ENCODE measurements around the gene MYCBP2. TPM values are rescaled to one million over a fixed set of nuclear protein-coding genes. Genes with fewer than 3 reads are reported as not detected.
A peak's percentile ranks its signal among the peaks of the same experiment; 100 is the strongest.

MYCBP2 gene
- total RNA-seq, 6 donors from 2014 or later: 83.3 to 288 (median 127) TPM

- peaks cover 0 to 9% (median 4%) of the 10 kb centered on the region in 4 donors for H3K4me1 ChIP-seq
- no peaks in the 10 kb centered on the region for H3K36me3 ChIP-seq
- no peaks in the 10 kb centered on the region for H3K27me3 ChIP-seq
- no peak for DNase-seq
- TF ChIP-seq POLR2A (IDR thresholded peaks at IDR 0.05): no peak
- no peak for TF ChIP-seq POLR2AphosphoS5 (IDR thresholded peaks at IDR 0.05)
- TF ChIP-seq CTCF (IDR thresholded peaks at IDR 0.05): no peak
- no peak for TF ChIP-seq EP300 (IDR thresholded peaks at IDR 0.05)
- H3K4me3 ChIP-seq: no peak overlapping the region
- H3K27ac ChIP-seq: no peak overlapping the region
- 93 to 94% methylated on average over 6 of the region's 6 CpGs for WGBS, 2 donors
- no peak for ATAC-seq (ENCODE audit: low FRiP score in 2 of 2)
- no peaks in the 10 kb centered on the region for H3K9me3 ChIP-seq
These were observed 295.1 kb downstream of the MYCBP2 start for GRCh38 chr13:77031656-77032243.

GRCh38 chr13:77029436-77029835 lies 297.5 kb downstream of the MYCBP2 start:
- no peak for DNase-seq
- H3K27me3 ChIP-seq: no peaks in the 10 kb centered on the region
- no peak overlapping the region for H3K27ac ChIP-seq
- no peak overlapping the region for H3K4me3 ChIP-seq
- no peaks in the 10 kb centered on the region for H3K36me3 ChIP-seq
- TF ChIP-seq CTCF (IDR thresholded peaks at IDR 0.05) (no peak), POLR2AphosphoS5 (IDR thresholded peaks at IDR 0.05) (no peak), EP300 (IDR thresholded peaks at IDR 0.05) (no peak), POLR2A (IDR thresholded peaks at IDR 0.05) (no peak)
- WGBS, 2 donors: 70 to 74% methylated on average over 1 of the region's 1 CpG
- no peak for ATAC-seq (ENCODE audit: low FRiP score in 2 of 2)
- H3K4me1 ChIP-seq: peaks cover 10 to 27% (median 14%) of the 10 kb centered on the region in 4 donors
- no peaks in the 10 kb centered on the region for H3K9me3 ChIP-seq

GRCh38 chr13:77028202-77028601 lies 298.7 kb downstream of the MYCBP2 start:
- DNase-seq (peak in 1 of 2 donors; percentile 53), ATAC-seq (ENCODE audit: low FRiP score in 2 of 2) (peak in 1 of 2 donors; percentile 34)
- Histone ChIP-seq H3K27me3 (no peaks in the 10 kb centered on the region), H3K4me3 (peak overlapping the region in 2 of 4 donors; percentile 79 to 96), H3K9me3 (no peaks in the 10 kb centered on the region), H3K27ac (peak overlapping the region in 1 of 4 donors; percentile 100), H3K36me3 (no peaks in the 10 kb centered on the region), H3K4me1 (peaks cover 21 to 39% (median 25%) of the 10 kb centered on the region in 4 donors)
- WGBS, 2 donors: 64 to 65% methylated on average over 5 of the region's 5 CpGs
- no peak for TF ChIP-seq POLR2A (IDR thresholded peaks at IDR 0.05)
- TF ChIP-seq POLR2AphosphoS5 (IDR thresholded peaks at IDR 0.05): no peak
- no peak for TF ChIP-seq EP300 (IDR thresholded peaks at IDR 0.05)
- TF ChIP-seq CTCF (IDR thresholded peaks at IDR 0.05): no peak

GRCh38 chr13:77026861-77027621 lies 299.9 kb downstream of the MYCBP2 start, which contains the start of gene FBXL3:
Gene FBXL3 (minus strand): TSS chr13:77027159. CDS start chr13:77021860, 5,299 bp downstream.
- DNase-seq (peak; percentile 90 to 98), ATAC-seq (ENCODE audit: low FRiP score in 2 of 2) (peak; percentile 92 to 95)
- Histone ChIP-seq H3K4me3 (peak within 1 kb of the TSS; percentile 79 to 96 (median 90)), H3K4me1 (peaks cover 32 to 49% (median 37%) of the 10 kb centered on the region in 4 donors), H3K27me3 (no peaks in the 10 kb centered on the region), H3K9me3 (no peaks in the 10 kb centered on the region), H3K36me3 (no peaks in the 10 kb centered on the region), H3K27ac (peak within 1 kb of the TSS; percentile 98 to 100 (median 100))
- no peak for TF ChIP-seq EP300 (IDR thresholded peaks at IDR 0.05)
- no peak for TF ChIP-seq CTCF (IDR thresholded peaks at IDR 0.05)
- TF ChIP-seq POLR2AphosphoS5 (IDR thresholded peaks at IDR 0.05): peak; percentile 82 to 84
- peak in 3 of 4 donors; percentile 29 to 93 (median 85) for TF ChIP-seq POLR2A (IDR thresholded peaks at IDR 0.05)
- WGBS, 2 donors: 0 to 1% methylated on average over 14 to 25 of the region's 74 CpGs

Measured in upper lobe of left lung (tissue), 6 donors.